Erythroblast (primary cell): Measurements from ENCODE around the gene NCBP2.

Experiments
- GATA1 ChIP-seq: IDR thresholded peaks from 2 replicates; pipeline ENCODE4 v1.6.1; 2011; ENCODE audit warnings: low read depth, mild to moderate bottlenecking, control low read depth, low read length, moderate library complexity
- POLR2A ChIP-seq: IDR thresholded peaks from 2 replicates; pipeline ENCODE4 v1.6.1; 2011; ENCODE audit warnings: mild to moderate bottlenecking, low read length

DNA sequence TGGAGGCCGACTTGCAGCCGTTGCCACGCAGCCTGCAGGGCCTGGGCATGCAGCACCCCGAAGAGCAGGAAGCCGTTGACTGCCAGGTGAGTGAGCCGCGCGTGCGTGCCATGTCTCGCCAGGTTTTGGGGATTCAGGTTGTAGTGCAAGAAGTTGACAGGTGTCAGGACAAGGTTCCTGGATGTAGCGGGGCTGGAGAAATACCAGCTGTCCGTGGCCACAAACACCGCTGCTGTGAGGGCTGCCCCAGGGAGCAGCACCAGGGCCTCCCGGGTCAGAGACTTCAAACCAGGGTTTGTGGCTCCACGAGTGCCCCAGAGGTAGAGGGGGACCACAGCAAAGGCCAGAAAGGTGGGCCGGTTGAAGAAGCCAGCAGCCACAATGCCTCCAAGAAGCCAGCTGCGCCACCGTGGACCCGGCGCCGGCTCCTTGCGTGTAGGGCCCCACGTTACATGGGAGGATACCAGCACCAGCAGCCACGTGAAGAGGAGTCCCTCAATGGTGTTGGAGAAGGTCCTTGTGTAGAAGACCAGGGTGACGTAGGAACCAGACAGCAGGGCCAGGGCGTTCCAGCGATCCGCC lies 5.6 kb upstream of the NCBP2 start:
- no peak for TF ChIP-seq POLR2A
- TF ChIP-seq GATA1, result no peak
